ENCODE results near the gene CDH4.
A peak's percentile ranks its signal among the peaks of the same experiment; 100 is the strongest.

CDH4 gene

DNA sequence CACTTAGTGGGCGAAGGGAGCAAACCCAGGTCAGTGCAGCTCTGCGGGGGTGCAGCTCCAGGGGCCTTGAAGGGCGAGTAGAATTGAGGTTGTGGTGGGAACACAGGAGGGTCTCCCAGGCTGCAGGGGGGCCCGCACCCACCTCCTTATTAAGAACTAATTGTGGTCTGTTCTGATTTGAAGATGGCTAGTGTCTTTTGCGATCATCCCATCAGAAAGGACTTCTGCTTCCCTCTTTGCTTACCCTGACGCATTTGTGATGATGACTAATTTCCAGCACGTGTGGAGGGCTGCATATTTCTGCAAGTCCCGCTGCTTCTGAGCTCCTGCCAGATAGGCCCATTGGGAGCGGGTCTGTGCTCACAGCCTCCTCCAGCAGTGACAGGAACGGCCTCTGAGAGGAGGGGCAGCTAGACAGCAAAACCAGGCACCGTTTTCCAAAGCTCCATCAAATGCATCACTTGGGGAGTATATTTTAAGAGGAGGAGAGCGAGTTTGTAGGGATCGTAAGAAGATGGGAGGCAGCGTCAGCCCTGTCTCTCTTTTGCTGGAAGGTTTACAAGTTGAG, 268.9 kb downstream of the CDH4 start:
- DNase-seq: no peak

DNA sequence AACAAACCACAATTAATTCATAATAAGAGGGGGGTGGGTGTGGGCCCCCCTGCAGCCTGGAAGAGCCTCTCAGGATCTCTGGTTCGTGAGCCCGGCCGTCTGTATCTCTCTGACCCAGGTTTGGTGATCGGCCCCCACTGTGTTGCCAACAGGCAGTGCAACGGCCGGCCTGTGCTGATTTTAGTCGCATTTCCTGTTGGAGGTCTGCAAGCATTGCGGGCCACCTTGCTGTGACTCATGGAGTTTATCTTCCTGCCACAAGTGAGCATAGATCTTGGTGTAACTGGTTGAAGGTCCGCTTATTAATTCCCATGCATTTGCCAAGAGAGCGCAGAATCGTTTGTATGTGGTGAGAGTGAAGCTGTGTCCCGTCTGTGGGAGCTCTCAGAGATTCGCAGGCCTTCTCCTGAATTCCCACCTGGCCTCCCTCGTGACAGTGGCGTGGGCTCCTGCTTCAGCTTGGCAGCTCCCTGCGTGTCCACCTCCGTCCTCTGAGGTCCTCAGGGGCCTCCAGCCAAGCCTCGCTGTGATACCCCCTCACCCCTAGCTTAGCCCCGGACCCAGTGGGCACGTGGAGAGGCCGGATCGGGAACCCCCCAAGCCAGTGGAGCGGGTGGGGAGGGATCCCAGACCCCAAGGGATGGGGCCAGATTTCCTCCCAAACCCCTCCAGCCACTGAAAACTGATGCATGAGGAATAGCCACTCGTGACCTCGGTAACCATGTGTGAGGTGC, 269.8 kb downstream of the CDH4 start:
- DNase-seq: peak in 1 of 5 experiments; percentile 23

DNA sequence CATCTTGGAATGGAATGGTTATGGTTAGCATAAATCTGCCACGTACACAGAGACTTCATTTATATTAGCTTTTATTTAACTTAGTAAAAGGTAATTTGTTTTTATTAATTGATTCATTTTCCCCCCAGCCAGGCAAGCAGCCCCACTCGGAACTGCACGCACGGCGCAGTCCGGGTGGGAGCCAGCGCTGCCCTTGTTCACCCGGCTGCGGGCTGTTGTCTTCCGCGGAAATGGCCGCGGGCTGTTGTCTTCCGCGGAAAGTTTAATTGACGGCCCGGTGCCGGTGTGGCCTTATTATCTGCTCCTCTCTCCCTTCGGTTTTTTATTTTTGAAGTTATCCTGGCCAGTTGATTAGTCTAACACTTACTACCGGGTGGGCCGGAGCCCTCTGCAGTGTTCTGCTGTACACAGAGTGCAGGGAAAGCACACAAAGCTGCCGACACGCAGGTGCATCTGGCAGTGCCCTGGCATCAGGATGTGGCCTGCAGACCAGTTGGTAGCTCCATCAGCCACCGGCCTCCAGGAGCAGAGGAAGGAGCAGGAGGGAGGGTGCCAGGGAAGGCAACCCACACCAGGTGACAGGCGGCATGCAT, 270.5 kb downstream of the CDH4 start:
- DNase-seq: no peak

DNA sequence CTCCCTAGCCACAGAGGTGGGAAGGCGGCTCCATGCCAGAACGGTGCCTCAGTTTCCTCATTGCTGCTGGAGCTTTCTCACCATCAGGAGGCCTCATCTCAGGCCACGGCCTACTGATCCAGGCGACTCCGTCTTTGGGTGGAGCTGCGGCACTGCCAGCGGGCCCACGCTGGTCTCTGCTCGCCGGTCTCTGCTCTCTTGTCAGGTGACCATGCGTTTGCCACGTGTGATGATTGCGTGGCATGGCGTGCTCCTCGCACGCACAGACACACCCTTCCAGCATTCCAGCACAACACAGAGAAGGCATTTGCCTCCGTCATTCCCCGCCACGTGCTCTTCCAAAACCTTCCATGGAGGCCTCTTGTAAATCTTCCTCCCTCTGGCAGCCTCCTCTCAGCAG, 271.1 kb downstream of the CDH4 start:
- no peak for DNase-seq

DNA sequence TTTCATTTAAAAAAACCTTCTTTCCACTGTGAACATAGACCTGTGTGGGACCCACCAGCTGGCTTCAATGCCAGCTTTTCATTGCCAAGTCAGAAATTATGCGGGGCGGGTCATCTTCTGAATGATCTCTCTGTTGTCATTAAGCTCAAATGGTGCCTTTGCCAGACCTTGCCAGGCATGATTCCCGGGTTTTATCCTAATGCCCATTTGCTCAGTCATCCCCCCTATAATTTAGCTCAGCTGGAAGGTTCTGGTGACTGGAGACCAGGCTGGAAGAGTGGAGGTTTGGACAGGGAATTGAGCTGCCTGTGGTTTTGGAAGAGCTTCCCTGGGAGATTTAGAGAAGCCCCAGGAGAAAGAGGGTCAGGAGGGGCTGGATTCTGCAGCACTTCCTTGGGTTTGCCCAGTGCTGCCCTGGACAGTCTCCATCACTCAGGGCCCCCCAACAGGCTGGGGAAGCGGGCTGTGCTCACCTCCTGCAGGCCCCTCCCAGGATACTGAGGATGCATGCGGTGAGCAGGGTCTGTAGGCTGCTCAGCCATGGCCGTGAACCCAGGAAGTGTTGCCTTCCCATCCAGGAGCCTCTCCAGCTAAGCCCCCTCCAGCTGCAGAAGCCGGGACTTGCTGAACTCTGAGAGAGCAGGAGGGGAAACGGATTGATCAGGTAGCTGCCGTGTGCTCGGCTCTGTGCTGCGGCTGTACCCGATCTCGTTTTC, 273.0 kb downstream of the CDH4 start:
- DNase-seq: no peak

DNA sequence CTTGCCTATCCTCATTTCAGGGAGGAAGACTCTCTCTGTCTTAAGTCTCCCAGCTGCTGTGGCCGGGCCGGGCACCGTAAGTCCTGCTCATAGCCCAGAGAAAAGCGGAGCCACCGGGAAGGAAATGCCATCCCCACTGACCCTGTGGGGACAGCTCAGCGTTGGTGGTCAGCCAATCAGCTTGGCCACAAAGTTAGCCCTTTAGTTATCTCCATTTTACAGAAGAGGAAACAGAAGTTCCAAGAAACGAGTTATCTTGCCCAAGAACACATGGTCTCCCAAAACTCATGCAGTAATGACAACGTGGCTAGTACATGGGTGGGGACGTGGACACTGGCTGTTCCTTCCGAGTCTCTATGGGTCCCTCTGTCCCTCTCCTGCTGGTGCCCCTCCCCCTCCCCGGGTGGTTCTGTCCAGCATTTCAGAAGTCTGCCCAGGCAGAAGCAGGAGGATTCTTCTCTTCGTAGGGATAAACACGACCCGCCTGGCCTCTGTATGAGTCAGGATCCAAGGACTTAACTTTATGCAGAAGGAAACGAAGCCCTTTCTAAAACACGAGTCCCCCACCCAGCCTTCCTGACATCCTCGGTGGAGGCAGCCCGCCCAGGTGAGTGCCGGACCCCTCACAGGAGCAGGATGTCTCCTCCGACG, 273.8 kb downstream of the CDH4 start:
- no peak for DNase-seq

DNA sequence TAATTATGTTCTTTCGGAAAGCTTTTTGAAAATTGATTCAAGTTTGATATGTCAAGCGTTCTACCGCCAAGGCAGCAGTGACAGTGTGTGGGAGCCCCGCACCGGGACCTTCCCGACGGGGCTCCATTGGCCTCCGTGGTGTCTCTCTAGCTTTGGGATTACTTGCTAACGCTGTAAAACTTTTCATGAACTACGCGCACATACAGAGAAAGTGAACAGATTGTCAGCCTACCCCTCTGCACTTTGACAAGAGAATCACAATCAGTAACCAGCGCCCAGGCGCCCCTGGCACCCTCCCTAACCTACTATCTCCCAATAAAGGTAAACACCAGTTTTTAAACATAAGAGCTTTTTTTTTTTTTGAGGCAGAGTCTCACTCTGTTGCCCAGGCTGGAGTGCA, 274.8 kb downstream of the CDH4 start:
- DNase-seq: no peak

DNA sequence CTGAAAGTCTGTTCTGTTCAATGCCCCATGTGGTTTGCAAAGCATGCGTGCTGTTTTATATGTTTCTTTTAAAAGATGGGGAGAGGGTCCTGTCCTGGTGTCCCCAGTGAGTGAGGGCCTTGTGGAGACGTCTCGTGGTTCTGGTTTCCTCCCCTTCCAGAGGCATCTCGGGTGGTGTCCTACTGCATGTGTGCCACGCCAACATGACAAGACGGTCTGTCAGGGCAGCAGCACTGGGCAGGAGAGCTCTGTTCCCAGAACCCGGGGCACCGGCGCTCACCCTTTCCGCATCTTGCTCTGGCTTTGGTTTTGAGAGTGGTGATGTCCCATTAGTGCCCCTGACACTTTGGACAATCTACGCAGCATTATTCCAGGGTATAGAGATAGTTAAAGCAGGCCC, 275.6 kb downstream of the CDH4 start:
- no peak for DNase-seq

DNA sequence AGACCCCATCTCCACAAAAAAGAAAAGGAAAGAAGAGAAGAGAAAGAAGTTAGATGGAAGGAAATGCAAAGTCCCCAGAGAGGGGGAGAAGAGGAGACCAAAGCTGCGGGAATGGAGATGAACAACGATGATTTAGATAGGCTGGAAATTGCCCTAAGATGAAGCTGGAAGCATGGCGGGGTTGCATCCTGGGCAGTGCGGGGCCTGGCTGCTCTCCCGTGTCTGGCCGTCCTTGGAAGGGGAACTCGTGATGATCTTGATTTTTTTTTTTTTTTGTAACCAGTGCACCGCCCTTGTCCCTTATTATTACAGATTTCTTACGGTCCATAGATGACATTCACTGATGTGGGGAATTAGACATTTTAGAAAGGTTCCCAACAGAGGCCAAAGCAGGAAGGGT, 276.5 kb downstream of the CDH4 start:
- DNase-seq: no peak

DNA sequence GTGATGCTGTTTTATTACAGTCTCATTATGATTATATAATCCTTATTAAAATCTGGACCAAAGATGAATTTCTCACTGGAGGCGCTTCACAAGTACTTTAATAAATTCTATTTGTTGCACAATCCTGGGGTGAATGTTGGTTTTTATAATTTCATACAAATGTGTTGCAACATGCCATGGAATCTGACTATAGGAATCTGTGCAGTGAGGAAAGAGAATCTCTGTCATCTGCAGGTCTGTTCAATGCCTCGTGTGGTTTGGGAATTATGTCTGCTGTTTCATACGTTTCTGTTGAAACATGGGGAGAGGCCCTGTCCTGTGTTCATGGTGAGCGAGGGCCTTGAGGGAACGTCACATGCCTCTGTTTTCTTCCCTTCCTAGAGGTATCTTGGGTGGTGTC, 277.3 kb downstream of the CDH4 start:
- DNase-seq: no peak

DNA sequence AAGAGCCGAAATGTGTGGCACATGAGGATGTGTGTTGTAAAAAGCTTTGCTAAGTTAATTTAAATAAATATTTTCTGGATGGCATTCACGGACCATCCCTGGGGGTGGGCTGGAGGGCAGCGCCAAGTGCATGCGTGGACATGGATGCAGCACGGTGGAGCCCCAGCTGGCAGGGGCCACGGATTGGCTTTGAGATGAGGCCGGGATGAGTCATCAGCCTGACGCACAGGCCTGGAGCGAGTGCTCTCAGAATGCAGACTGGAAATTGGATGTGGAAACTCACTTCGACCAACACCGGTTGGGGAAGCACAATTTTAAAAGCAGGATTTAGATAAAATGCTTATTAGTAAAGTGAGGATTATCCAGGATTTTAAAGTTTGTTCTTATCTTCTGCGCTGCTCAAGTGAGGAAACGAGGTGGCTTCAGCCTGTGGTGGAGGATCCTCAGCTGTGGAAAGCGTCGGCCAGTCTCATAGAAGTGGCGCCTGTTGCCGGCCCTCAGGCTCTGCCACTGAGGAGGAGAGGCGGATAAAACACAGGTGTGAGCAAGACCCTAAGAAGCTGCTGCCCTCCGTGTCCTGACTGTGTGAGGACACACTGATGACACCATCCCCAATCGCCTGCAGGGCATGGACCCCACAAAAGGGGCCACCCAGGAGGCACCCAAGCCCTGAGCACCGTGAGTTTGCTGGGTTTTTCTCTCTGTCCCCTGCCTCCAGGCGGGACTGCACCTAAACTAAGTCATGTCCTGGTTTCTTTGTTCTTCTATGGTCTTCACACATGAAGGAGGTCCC, 279.7 kb downstream of the CDH4 start:
- DNase-seq: no peak

DNA sequence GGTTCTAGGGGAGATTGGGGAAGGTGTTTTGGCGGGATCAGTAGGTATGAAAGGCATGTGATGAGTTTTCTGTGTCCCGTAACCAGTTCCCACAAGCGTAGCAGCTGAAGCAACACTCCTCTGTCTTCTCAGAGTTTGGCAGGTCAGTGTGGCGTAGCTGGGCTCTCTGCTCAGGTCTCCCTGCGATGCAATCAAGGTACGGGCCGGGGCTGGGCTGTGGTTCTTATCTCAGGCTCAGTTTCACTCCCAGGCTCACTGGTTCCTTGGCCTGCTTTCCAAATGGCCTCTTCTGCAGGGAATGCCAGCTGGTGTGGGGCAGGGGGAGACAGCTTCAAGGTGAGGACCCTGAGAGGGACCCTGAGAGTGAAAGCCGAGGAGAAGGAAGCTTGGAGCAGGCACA, 280.7 kb downstream of the CDH4 start:
- no peak for DNase-seq

DNA sequence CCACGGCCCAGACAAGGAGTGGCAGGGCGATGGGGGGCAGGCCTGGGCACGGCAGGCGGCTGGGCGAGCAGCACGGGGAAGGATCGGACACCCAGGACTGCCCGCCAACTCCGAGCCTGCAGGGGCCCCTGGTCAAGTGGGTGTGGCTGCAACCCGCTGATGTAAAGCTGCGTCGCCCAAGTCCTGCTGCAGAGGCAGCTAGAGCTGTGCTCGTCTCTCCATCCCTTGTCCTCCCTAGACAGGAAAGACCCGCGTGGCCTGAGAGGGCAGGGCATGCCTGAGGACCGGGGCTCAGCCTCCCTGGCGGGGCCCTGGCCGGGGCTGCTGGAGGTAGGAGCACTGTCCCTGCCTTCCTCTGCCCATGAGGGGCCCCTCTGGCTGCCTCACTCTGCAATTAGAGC, 281.2 kb downstream of the CDH4 start:
- no peak for DNase-seq

DNA sequence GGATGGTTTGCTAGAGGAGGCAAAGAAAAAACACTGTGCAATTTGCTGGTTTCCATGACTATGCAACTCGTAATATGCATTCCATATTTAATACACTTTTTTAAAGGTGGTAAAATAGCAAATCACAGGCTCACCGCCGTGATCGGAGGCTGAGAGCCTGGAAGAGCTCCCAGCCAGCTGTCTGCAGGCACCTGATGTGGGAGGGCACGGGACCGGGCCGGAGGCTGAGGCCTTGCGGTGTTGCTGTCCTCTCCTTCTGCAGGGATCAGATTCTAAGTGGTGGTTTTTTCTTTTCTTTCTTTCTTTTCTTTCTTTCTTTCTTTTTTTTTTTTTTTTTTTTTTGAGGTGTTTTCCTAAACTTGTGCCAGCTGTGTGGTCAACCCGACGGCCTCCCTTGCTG, 282.3 kb downstream of the CDH4 start:
- no peak for DNase-seq

DNA sequence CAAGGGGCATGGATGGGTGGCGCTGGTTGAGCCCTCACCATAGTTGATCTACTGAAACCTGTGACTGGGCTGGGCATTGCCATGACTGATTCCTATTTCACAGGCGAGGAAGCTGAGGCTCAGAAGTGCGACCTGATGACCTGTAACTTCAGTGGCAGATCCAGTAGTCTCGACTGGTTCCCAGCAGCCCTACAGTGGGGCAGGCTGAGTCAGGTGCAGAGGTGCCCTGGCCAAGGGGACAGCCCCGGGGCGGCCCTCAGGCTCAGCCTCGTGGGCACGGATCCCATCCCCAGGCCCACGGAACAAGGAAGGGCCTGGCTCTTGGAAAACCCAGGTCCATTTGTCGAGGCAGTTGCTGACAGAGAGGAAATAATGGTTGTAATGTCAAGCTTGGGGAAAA, 283.0 kb downstream of the CDH4 start:
- DNase-seq: no peak

DNA sequence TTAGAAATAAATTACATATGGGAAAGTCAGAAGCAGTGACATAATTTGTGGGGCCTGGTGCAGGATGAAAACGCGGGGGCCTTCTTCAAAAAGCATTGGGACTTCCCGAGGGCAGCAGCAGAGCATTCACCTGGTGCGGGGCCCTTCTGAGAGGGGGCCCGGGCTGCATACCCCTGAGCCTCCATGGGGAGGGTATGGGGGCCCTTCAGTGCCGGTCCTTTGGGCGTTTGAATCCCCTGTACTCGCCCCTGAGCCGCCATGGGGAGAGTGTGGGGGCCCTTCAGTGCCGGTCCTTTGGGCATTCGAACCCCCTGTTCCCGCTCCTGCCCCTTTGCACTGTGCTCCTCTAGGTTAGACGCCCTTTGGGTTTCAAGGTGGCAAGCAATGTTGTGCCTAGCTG, 283.5 kb downstream of the CDH4 start:
- no peak for DNase-seq

DNA sequence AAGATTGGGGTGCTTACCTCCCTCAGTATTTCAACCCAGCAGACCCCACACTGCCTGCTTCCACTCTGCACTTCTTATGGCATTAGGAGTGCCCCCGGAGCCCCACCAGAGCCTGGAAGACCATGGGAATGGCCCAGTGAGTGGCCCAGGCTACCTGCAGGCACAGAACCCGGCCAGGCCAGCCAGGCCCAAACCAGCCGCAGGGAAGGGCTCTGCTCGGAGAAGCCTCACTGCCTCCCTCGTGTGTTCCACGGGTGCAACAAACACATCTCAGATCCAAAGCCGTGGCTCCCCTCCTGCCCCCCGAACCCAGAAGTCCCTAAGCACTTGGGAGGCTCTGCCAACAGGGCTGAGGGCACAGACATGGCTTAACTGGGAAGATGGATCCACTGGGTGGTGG, 283.9 kb downstream of the CDH4 start:
- DNase-seq: no peak

DNA sequence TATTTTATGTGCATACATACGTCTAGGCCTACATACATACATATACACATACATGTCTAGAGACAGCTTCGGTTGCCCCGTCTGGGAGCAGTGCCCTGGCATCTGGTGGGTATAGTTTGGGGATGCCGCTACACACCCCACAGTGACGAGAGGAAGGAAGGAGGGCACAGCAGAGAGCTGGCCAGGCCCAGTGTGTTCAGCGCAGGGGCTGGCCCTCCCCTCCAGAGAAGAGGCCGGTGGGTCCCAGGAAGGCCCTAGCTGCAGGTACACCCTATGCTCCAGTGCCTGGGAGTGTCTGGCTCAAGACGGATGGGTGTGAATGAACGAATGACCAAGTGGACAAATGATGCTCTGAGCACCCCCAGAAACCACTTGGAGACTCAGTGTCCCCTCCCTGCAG, 284.6 kb downstream of the CDH4 start:
- DNase-seq: no peak

DNA sequence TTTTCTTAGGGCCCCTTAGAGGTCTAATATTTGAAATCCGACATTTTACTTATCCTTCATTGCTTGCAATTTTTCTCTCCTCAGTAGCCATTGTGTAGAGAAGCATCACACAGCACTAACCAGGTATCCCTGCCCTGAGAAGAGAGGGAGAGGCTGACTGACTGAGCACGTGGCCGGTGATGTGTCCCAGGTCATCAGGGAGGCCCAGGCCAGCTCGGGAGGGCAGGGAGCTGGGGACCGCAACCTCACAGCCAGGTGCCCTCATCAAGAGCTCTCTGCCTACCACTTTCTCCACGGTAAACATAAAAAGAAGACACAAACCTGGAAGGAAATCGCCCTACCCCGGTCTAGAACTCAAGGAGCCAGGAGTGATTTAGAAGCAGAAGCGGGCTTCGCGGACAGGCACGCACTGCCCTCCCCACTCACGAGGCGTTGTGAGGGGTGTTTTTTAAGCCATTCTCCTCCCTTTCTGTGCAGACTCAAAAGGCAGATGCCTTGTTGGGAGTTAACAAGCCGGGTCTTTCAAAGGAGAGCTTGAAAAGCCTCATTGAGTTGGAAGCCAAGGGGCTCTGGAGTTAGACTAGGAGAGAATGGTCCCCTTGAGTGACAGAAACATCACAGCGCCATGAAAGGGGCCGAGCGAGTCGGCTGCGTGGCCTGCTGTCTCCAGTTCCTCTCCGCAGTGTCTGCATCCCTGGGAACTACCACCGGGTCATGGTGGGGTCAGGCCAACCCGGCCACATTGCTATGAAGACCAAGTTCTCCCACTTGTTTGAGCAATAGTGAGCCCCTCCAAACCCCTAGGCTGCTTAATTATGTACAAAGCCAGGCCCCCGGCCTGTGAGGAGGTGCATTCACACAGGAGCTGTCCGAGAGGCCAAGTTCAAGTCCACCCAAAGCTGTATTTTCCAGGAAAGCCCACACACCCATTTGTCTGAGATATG, 285.4 kb downstream of the CDH4 start:
- no peak for DNase-seq

DNA sequence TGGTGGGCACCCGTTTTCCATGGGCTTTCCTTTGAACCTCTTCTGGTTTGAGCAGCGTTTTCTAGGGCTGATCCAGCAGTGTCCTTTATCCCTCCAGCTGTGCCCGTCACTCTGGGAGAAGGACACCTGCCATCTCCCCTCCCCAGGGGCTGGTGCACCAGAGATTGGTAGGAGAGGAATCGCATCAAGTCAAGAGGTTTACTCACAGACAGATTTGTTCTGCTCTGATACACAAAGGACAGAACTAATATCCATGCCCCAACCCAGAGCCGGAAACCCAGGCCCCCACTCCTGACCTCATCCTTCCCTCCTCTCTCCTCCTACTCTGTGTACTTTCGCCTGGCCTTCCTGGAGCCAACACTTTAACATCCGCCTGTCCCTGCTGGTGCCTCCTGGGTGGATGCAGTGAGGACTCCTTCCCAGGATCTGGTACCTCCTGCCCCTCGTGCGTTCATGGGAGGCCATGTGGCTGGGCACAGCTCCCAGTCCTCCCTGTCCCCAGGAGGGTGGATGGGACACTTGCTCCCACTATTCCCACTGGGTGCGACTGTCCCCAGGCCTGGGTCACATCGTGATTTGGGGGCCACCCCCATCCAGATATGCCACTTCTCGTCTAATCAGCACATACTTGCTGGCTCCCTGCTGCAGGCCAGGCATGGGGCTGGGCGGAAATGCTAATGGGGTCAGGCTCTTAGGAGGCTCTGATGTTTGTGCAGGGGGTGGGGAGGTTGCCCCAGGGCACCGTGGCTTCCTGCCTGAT, 286.3 kb downstream of the CDH4 start:
- no peak for DNase-seq

DNA sequence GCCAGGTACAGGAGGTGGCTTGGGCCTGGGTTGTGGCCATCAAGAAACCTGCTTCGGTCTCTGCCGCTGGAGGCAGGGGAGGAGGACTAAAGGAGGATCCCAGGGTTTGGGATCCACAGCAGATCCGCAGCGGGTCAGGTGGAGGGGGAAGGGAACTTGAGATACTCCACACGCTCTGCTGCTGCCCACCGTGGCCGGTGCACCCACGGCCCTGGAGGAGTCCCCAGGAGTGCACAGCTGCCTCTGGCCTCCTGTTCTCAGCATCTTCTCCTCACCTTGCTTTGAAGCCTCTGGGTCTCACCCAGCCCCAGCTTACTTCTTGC, 286.8 kb downstream of the CDH4 start:
- DNase-seq: no peak
